GM12878 (cell line): ENCODE results near the gene DHX16. TPM values are rescaled to one million over a fixed set of nuclear protein-coding genes. Genes with fewer than 3 reads are reported as not detected.
A peak's percentile ranks its signal among the peaks of the same experiment; 100 is the strongest.

ENCODE experiments used
- ATAC-seq: fragments of 200-7000 bp; cut with Tn5 transposase; 3 replicates; pipeline ENCODE4 v1.9.1; 2020; ENCODE audit warnings: mild to moderate bottlenecking, moderate library complexity
- BruUV-seq: library from RNA; stranded (reverse); fragments of 400-500 nt; replicated peaks from 2 replicates; lab custom pipeline; 2021; lab: Mats Ljungman, UMichigan
- CTCF ChIA-PET: fragments of 300-600 bp; sonication (Branson Sonifier 250); formaldehyde crosslinking; extraction: SDS; loops from one replicate; lab custom pipeline; 2021; ENCODE audit warnings: inconsistent platforms; lab: Yijun Ruan, JAX
- POLR2A ChIA-PET: fragments of 350-600 bp; formaldehyde crosslinking; extraction: SDS; loops from one replicate; lab custom pipeline; 2021; ENCODE audit warnings: inconsistent platforms; lab: Charles Lee
- RAD21 ChIA-PET: fragments of 300-600 bp; sonication (Branson Sonifier 250); formaldehyde crosslinking; loops from one replicate; lab custom pipeline; 2023; ENCODE audit warnings: antibody characterized with exemption; ENCODE audit not compliant: unreplicated experiment; lab: Charles Lee
- SMC1A ChIA-PET: fragments of 300-600 bp; sonication (Branson Sonifier 250); formaldehyde crosslinking; loops from one replicate; lab custom pipeline; 2023; ENCODE audit not compliant: unreplicated experiment, uncharacterized antibody; lab: Charles Lee
- DNase-seq: peaks from one replicate; pipeline ENCODE4 v3.0.0-alpha.2; 2011; ENCODE audit warnings: low read depth, low spot score
- FAIRE-seq: peaks from 3 replicates; lab custom pipeline; 2011; peaks lifted over from hg19 to GRCh38; lab: Jason Lieb, UNC
- H2AFZ ChIP-seq: 2 replicates; pipeline ENCODE4 v1.6.0; 2011; ENCODE audit warnings: low read depth, low read length, control low read depth; ENCODE audit not compliant: control insufficient read depth
- H3K27ac ChIP-seq: 2 replicates; pipeline ENCODE4 v1.5.1; 2011; ENCODE audit warnings: control low read depth; ENCODE audit not compliant: control insufficient read depth, insufficient read depth
- H3K27me3 ChIP-seq, 2 experiments: replicated peaks in 1 of 2; 2 replicates each; pipeline versions ENCODE4 v1.6.0 to v1.6.1; 2011; ENCODE audit warnings: low read length in 1 of 2; ENCODE audit not compliant: control insufficient read depth in 2 of 2, insufficient read depth in 2 of 2
- H3K36me3 ChIP-seq, 2 experiments: 2 replicates each; pipeline ENCODE4 v1.5.1; 2011; ENCODE audit warnings: low read length in 1 of 2; ENCODE audit not compliant: control insufficient read depth in 2 of 2, insufficient read depth in 2 of 2
- H3K4me1 ChIP-seq: 2 replicates; pipeline ENCODE4 v1.6.1; 2011; ENCODE audit warnings: mild to moderate bottlenecking, low read length, moderate library complexity, mixed read lengths; ENCODE audit not compliant: control insufficient read depth, insufficient read depth
- H3K4me2 ChIP-seq: 2 replicates; pipeline ENCODE4 v1.6.0; 2011; ENCODE audit warnings: control low read depth; ENCODE audit not compliant: control insufficient read depth, insufficient read depth
- H3K4me3 ChIP-seq: fragments of 200-600 bp; sonication (generic); 2 replicates; pipeline ENCODE4 v1.5.1; 2016
- H3K79me2 ChIP-seq: 2 replicates; pipeline ENCODE4 v1.6.0; 2011; ENCODE audit warnings: low read length; ENCODE audit not compliant: control insufficient read depth, insufficient read depth
- H3K9ac ChIP-seq: 2 replicates; pipeline ENCODE4 v1.8.0; 2011; ENCODE audit warnings: low read length, control low read depth, mixed read lengths; ENCODE audit not compliant: control insufficient read depth, insufficient read depth
- H3K9me3 ChIP-seq: replicated peaks from 3 replicates; pipeline ENCODE4 v1.5.1; 2011; ENCODE audit warnings: mild to moderate bottlenecking, low read length; ENCODE audit not compliant: control insufficient read depth, insufficient read depth
- H4K20me1 ChIP-seq: 2 replicates; pipeline ENCODE4 v1.6.0; 2011; ENCODE audit not compliant: control insufficient read depth, insufficient read depth
- CHD2 ChIP-seq: IDR thresholded peaks from 2 replicates; pipeline ENCODE4 v1.6.1; 2011; ENCODE audit warnings: low read depth, low read length, improper control_type of control experiment, borderline replicate concordance
- CREB1 ChIP-seq: IDR thresholded peaks from 2 replicates; pipeline ENCODE4 v1.6.1; 2012; ENCODE audit warnings: low read depth, mild to moderate bottlenecking, inconsistent platforms
- EZH2 ChIP-seq: IDR thresholded peaks from 2 replicates; pipeline ENCODE4 v1.6.1; 2012; ENCODE audit warnings: low read depth, mild to moderate bottlenecking, control low read depth, inconsistent platforms, low read length, borderline replicate concordance; ENCODE audit not compliant: control insufficient read depth
- HDAC6 ChIP-seq: fragments of 200-600 bp; sonication (generic); IDR thresholded peaks from one replicate; pipeline ENCODE4 v1.8.0; 2017; ENCODE audit warnings: antibody characterized with exemption; ENCODE audit not compliant: unreplicated experiment
- IKZF1 ChIP-seq: fragments of 450-650 bp; conservative IDR thresholded peaks from 2 replicates; pipeline ENCODE4 v1.6.1; 2017; ENCODE audit warnings: antibody characterized with exemption, mild to moderate bottlenecking
- MXI1 ChIP-seq: fragments of 150-350 bp; IDR thresholded peaks from 2 replicates; pipeline ENCODE4 v1.6.1; 2011; ENCODE audit warnings: low read depth, mild to moderate bottlenecking, inconsistent platforms, low read length, improper control_type of control experiment
- NRF1 ChIP-seq: conservative IDR thresholded peaks from 2 replicates; pipeline ENCODE4 v1.6.1; 2011; ENCODE audit warnings: mild to moderate bottlenecking, low read depth, low read length, improper control_type of control experiment
- SIN3A ChIP-seq: IDR thresholded peaks from 2 replicates; pipeline ENCODE4 v1.6.1; 2012; ENCODE audit warnings: low read depth, low read length, improper control_type of control experiment
- ZNF24 ChIP-seq: fragments of 450-650 bp; IDR thresholded peaks from 2 replicates; pipeline ENCODE4 v1.6.1; 2017; ENCODE audit warnings: antibody characterized with exemption, mild to moderate bottlenecking
- WGBS: methylation state at CpG from one replicate; pipeline ENCODE4 v1.1.6; 2016; ENCODE audit warnings: low lambda C conversion rate; ENCODE audit not compliant: insufficient replicate concordance, insufficient coverage; ENCODE audit errors: missing lambda C conversion rate; 5-methylcytosine and 5-hydroxymethylcytosine counted together
- in situ Hi-C: fragments of 300-500 bp; cut with MboI; formaldehyde crosslinking; loops from 9 replicates; pipeline ENCODE4 v1.14.3; 2018; ENCODE audit warnings: mixed read lengths
- intact Hi-C: fragments of 100-400 bp; cut with micrococcal nuclease; formaldehyde crosslinking; loops from one replicate; pipeline ENCODE4 v1.14.2; 2022; ENCODE audit not compliant: unreplicated experiment
- polyA plus RNA-seq, 11 experiments: library from polyadenylated mRNA; depleted of rRNA in 4 of 11; unstranded in 6 of 11; stranded (reverse) in 5 of 11; fragments of >200 nt; fragmentation: Nextera tagmentation in 4 of 11; fragmentation: Illumina TruSeq in 1 of 11; extraction: Ambion mirVana in 4 of 11; extraction: Trizol in 1 of 11; gene quantifications; 1 replicate in 1 of 11; 2 replicates in 10 of 11; pipeline versions ENCODE4 v1.2.1 to v1.2.3, GENCODE V29; 2011 to 2016; ENCODE audit warnings: inconsistent platforms in 2 of 11, missing spikeins in 2 of 11, low read depth in 1 of 11
- total RNA-seq, 4 experiments: library from RNA; depleted of rRNA in 3 of 4; stranded (reverse); fragments of >200 nt in 3 of 4; fragmentation: Illumina TruSeq in 1 of 4; extraction: Trizol in 1 of 4; gene quantifications; 2 replicates each; pipeline versions ENCODE4 v1.2.1 to v1.2.3, GENCODE V29; 2013 to 2021
- TF ChIP-seq, protein P1 (sequence below): IDR thresholded peaks from 2 replicates; pipeline ENCODE4 v1.6.1; 2011; ENCODE audit warnings: borderline replicate concordance, low read depth, mild to moderate bottlenecking, moderate library complexity, low read length; ENCODE audit not compliant: insufficient read depth, poor library complexity, severe bottlenecking
- TF ChIP-seq, protein P2 (sequence below): fragments of 450-650 bp; formaldehyde crosslinking; IDR thresholded peaks from 2 replicates; pipeline ENCODE4 v1.5.0; 2022; ENCODE audit warnings: mild to moderate bottlenecking, missing genetic modification characterization
- TF ChIP-seq, protein P3 (sequence below): fragments of 450-650 bp; IDR thresholded peaks from 2 replicates; pipeline ENCODE4 v1.6.1; 2017; ENCODE audit warnings: mild to moderate bottlenecking

Gene DHX16
- total and polyA plus RNA-seq, 10 of the 15 experiments (the other 5 are each of a cell fraction or from before 2014, with no cell fraction given) = 10.1 to 41.4 (median 38.3) TPM

DNA sequence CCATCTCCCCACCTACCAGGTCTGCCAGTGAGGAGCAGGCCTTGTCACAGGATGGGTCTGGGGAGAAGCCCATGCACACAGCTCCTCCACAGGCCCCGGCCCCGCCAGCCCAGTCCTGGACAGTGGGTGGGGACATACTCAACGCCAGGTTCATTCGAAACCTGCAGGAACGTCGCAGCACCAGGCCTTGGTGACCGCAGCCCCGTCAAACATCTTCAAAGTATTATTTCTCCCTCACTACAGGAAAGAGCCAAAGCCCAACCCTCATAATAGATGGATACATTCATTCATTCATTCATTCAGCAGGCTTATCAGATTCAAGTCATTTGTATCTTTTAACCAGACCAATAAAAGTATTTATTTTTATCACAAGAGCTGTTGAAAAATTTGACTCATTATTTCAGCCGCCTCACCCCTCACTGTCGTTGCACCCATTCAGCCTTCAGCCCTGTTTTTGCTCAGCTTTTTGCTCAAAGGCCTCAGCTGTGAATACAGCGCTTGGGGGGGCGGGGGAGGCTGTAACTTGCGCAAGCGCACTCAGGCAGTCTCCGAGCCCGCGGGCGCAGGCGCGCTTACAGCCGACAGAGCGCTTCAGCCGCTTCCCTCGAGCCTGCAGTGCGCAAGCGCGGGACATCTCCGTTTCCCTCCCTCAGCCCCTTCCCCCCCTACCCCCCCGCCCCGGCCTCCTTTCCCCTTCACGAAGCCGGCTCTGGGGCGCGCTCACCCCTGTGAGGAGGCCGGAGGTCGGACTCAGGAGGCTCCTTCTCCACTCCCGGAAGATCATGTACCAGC lies 26.2 kb downstream of the DHX16 start, which contains the start of gene C6orf136:
Gene C6orf136, plus strand, starts transcription at position 684 of the 792 bp plus-strand sequence. Its CDS starts 99 bp downstream, at position 783.
- H3K36me3 ChIP-seq = no peaks in the 10 kb centered on the region; a peak in 2 of 4 replicates
- in situ Hi-C loops = no loop called here

More for the DNA sequence above, 26.2 kb downstream of the DHX16 start, which contains the start of gene C6orf136:
- H3K4me3 ChIP-seq = peak within 1 kb of the TSS; percentile 77
- ChIA-PET SMC1A (interaction anchor here (0.7 to 1.6 kb wide), 2 partner anchors 28 to 32 kb away, joined by 4 to 5 read pairs; no protein-coding TSS in a partner anchor), POLR2A (interaction anchor here (0.5 to 1.2 kb wide), 9 partner anchors 14 to 800 kb away, joined by 3 to 10 read pairs (median 4); partner anchors contain the start of genes MRPS18B and PPP1R10), RAD21 (interaction anchor here (0.8 kb wide), 1 partner anchor 33 kb away, joined by 3 read pairs; no protein-coding TSS in a partner anchor), CTCF (interaction anchor here (1.2 kb wide), 1 partner anchor 26 kb away, joined by 6 read pairs; the partner anchor contains the start of gene DHX16)
- H3K9me3 ChIP-seq = no peaks in the 10 kb centered on the region
- H4K20me1 ChIP-seq = no peaks in the 10 kb centered on the region
- peaks cover 16% of the 10 kb centered on the region for H3K79me2 ChIP-seq
- FAIRE-seq (peak; percentile 81), ATAC-seq (peak; percentile 88), DNase-seq (peak; percentile 75)
- TF ChIP-seq HDAC6 (peak; percentile 1), MXI1 (0 out of 2 replicates have a peak, but pooled peaks have one; percentile 45), EZH2 (no peak), CHD2 (0 out of 2 replicates have a peak, but pooled peaks have one; percentile 22), ZNF24 (peak; percentile 84), IKZF1 (peak; percentile 87), NRF1 (peak; percentile 94), CREB1 (peak; percentile 21; the same call in 1 of the 2 replicates), SIN3A (peak; percentile 24; the same call in 1 of the 2 replicates)
- TF ChIP-seq, protein P1, sequence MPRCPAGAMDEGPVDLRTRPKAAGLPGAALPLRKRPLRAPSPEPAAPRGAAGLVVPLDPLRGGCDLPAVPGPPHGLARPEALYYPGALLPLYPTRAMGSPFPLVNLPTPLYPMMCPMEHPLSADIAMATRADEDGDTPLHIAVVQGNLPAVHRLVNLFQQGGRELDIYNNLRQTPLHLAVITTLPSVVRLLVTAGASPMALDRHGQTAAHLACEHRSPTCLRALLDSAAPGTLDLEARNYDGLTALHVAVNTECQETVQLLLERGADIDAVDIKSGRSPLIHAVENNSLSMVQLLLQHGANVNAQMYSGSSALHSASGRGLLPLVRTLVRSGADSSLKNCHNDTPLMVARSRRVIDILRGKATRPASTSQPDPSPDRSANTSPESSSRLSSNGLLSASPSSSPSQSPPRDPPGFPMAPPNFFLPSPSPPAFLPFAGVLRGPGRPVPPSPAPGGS = peak; percentile 5
- TF ChIP-seq, protein P2, sequence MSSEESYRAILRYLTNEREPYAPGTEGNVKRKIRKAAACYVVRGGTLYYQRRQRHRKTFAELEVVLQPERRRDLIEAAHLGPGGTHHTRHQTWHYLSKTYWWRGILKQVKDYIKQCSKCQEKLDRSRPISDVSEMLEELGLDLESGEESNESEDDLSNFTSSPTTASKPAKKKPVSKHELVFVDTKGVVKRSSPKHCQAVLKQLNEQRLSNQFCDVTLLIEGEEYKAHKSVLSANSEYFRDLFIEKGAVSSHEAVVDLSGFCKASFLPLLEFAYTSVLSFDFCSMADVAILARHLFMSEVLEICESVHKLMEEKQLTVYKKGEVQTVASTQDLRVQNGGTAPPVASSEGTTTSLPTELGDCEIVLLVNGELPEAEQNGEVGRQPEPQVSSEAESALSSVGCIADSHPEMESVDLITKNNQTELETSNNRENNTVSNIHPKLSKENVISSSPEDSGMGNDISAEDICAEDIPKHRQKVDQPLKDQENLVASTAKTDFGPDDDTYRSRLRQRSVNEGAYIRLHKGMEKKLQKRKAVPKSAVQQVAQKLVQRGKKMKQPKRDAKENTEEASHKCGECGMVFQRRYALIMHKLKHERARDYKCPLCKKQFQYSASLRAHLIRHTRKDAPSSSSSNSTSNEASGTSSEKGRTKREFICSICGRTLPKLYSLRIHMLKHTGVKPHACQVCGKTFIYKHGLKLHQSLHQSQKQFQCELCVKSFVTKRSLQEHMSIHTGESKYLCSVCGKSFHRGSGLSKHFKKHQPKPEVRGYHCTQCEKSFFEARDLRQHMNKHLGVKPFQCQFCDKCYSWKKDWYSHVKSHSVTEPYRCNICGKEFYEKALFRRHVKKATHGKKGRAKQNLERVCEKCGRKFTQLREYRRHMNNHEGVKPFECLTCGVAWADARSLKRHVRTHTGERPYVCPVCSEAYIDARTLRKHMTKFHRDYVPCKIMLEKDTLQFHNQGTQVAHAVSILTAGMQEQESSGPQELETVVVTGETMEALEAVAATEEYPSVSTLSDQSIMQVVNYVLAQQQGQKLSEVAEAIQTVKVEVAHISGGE (CRISPR knock-in tag) = no peak
- TF ChIP-seq, protein P3, sequence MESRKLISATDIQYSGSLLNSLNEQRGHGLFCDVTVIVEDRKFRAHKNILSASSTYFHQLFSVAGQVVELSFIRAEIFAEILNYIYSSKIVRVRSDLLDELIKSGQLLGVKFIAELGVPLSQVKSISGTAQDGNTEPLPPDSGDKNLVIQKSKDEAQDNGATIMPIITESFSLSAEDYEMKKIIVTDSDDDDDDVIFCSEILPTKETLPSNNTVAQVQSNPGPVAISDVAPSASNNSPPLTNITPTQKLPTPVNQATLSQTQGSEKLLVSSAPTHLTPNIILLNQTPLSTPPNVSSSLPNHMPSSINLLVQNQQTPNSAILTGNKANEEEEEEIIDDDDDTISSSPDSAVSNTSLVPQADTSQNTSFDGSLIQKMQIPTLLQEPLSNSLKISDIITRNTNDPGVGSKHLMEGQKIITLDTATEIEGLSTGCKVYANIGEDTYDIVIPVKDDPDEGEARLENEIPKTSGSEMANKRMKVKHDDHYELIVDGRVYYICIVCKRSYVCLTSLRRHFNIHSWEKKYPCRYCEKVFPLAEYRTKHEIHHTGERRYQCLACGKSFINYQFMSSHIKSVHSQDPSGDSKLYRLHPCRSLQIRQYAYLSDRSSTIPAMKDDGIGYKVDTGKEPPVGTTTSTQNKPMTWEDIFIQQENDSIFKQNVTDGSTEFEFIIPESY = no peak
- H3K27ac ChIP-seq = peak within 1 kb of the TSS; percentile 87
- peak within 1 kb of the TSS; percentile 93 for H2AFZ ChIP-seq
- peak within 1 kb of the TSS; percentile 88 for H3K9ac ChIP-seq
- peak within 1 kb of the TSS; percentile 82 for H3K4me2 ChIP-seq
- intact Hi-C loops = loop anchor here (2.0 kb wide), 1 partner anchor 26 kb away; the partner anchor contains the start of gene DHX16
- H3K4me1 ChIP-seq = peaks cover 2% of the 10 kb centered on the region; the same call in 1 of the 2 replicates
- H3K27me3 ChIP-seq = no peaks in the 10 kb centered on the region
- BruUV-seq = TSS peak; percentile 68
- WGBS = 25% methylated on average over 23 of the region's 37 CpGs
